GM23338 (cell line): Measurements from ENCODE around the gene CCDC138. TPM values are rescaled to one million over a fixed set of nuclear protein-coding genes. Genes with fewer than 3 reads are reported as not detected.

Experiments
- ATAC-seq: fragments of 200-7000 bp; cut with Tn5 transposase; 3 replicates; pipeline ENCODE4 v1.9.1; 2020
- DNase-seq: peaks from one replicate; pipeline ENCODE4 v3.0.0-alpha.2; 2015; ENCODE audit warnings: low spot score
- H2AFZ ChIP-seq: fragments of 200-600 bp; sonication (generic); 2 replicates; pipeline ENCODE4 v1.8.0; 2016; ENCODE audit warnings: antibody characterized with exemption, mild to moderate bottlenecking, moderate library complexity
- H3F3A ChIP-seq: fragments of 200-600 bp; sonication (generic); replicated peaks from 2 replicates; pipeline ENCODE4 v1.8.0; 2017; ENCODE audit warnings: antibody characterized with exemption, mixed run types, low read depth
- H3K27ac ChIP-seq: fragments of 200-600 bp; sonication (generic); 2 replicates; pipeline ENCODE4 v1.6.1; 2016; ENCODE audit warnings: low read depth
- H3K27me3 ChIP-seq: fragments of 200-600 bp; sonication (generic); 2 replicates; pipeline ENCODE4 v1.8.0; 2016; ENCODE audit warnings: mild to moderate bottlenecking, mixed run types, moderate library complexity; ENCODE audit not compliant: insufficient read depth
- H3K36me3 ChIP-seq: fragments of 200-600 bp; sonication (generic); 2 replicates; pipeline ENCODE4 v1.8.0; 2016; ENCODE audit warnings: mild to moderate bottlenecking; ENCODE audit not compliant: insufficient read depth
- H3K4me1 ChIP-seq: fragments of 200-600 bp; sonication (generic); 2 replicates; pipeline ENCODE4 v1.8.0; 2016; ENCODE audit warnings: mild to moderate bottlenecking, moderate library complexity; ENCODE audit not compliant: insufficient read depth
- H3K4me2 ChIP-seq: fragments of 200-600 bp; sonication (generic); 2 replicates; pipeline ENCODE4 v1.7.1; 2017; ENCODE audit warnings: mixed run types
- H3K4me3 ChIP-seq: fragments of 200-600 bp; sonication (generic); 2 replicates; pipeline ENCODE4 v1.6.1; 2016; ENCODE audit warnings: mixed run types
- H3K79me2 ChIP-seq: fragments of 200-600 bp; sonication (generic); replicated peaks from 2 replicates; pipeline ENCODE4 v1.8.0; 2017; ENCODE audit warnings: mild to moderate bottlenecking; ENCODE audit not compliant: insufficient read depth
- H3K9me2 ChIP-seq: fragments of 200-600 bp; sonication (generic); 2 replicates; pipeline ENCODE4 v1.8.0; 2017; ENCODE audit not compliant: insufficient read depth
- H4K20me1 ChIP-seq: fragments of 200-600 bp; sonication (generic); replicated peaks from 2 replicates; pipeline ENCODE4 v1.8.0; 2017; ENCODE audit warnings: mild to moderate bottlenecking; ENCODE audit not compliant: insufficient read depth
- H3K27ac Mint-ChIP-seq: 2 replicates; pipeline ENCODE4 v1.8.0; 2020; ENCODE audit warnings: inconsistent platforms, mild to moderate bottlenecking, moderate library complexity, mixed read lengths
- H3K27me3 Mint-ChIP-seq: 3 replicates; pipeline ENCODE4 v1.8.0; 2022; ENCODE audit warnings: low read depth, mild to moderate bottlenecking, moderate library complexity, mixed read lengths, inconsistent platforms; ENCODE audit not compliant: insufficient read depth, poor library complexity
- H3K36me3 Mint-ChIP-seq: 3 replicates; pipeline ENCODE4 v1.8.0; 2021; ENCODE audit warnings: low read depth, mild to moderate bottlenecking, inconsistent platforms, moderate library complexity, mixed read lengths
- H3K4me1 Mint-ChIP-seq: 3 replicates; pipeline ENCODE4 v1.8.0; 2020; ENCODE audit warnings: mild to moderate bottlenecking, inconsistent platforms, mixed read lengths
- H3K4me3 Mint-ChIP-seq: 3 replicates; pipeline ENCODE4 v1.8.0; 2021; ENCODE audit warnings: moderate library complexity, mild to moderate bottlenecking, inconsistent platforms, mixed read lengths
- H3K9me3 Mint-ChIP-seq: 3 replicates; pipeline ENCODE4 v1.8.0; 2020; ENCODE audit warnings: moderate library complexity, mild to moderate bottlenecking, inconsistent platforms, mixed read lengths
- EZH2 ChIP-seq: fragments of 200-600 bp; sonication (generic); IDR thresholded peaks from one replicate; pipeline ENCODE4 v1.8.0; 2017; ENCODE audit warnings: antibody characterized with exemption, mild to moderate bottlenecking, low read depth; ENCODE audit not compliant: unreplicated experiment
- EZH2phosphoT487 ChIP-seq: fragments of 200-600 bp; sonication (generic); IDR thresholded peaks from one replicate; pipeline ENCODE4 v1.8.1; 2018; ENCODE audit warnings: antibody characterized with exemption; ENCODE audit not compliant: unreplicated experiment
- JUNB ChIP-seq: IDR thresholded peaks from one replicate; pipeline ENCODE4 v1.6.1; 2016; ENCODE audit warnings: antibody characterized with exemption; ENCODE audit not compliant: unreplicated experiment
- NANOG ChIP-seq: IDR thresholded peaks from 2 replicates; pipeline ENCODE4 v1.6.1; 2016; ENCODE audit warnings: antibody characterized with exemption, borderline replicate concordance
- REST ChIP-seq: IDR thresholded peaks from one replicate; pipeline ENCODE4 v1.6.1; 2018; ENCODE audit warnings: antibody characterized with exemption; ENCODE audit not compliant: unreplicated experiment
- STAT1 ChIP-seq: IDR thresholded peaks from one replicate; pipeline ENCODE4 v1.6.1; 2016; ENCODE audit warnings: antibody characterized with exemption; ENCODE audit not compliant: unreplicated experiment
- ZNF114 ChIP-seq: fragments of 250-450 bp; sonication (Bioruptor Pico); IDR thresholded peaks from 2 replicates; pipeline ENCODE4 v1.5.0; 2020; ENCODE audit warnings: mild to moderate bottlenecking, moderate library complexity
- ZNF331 ChIP-seq: fragments of 250-450 bp; sonication (Bioruptor Pico); IDR thresholded peaks from 2 replicates; pipeline ENCODE4 v1.5.0; 2020; ENCODE audit warnings: low read depth, mild to moderate bottlenecking, moderate library complexity
- ZNF462 ChIP-seq: fragments of 250-450 bp; sonication (Bioruptor Pico); IDR thresholded peaks from 2 replicates; pipeline ENCODE4 v1.5.0; 2020; ENCODE audit warnings: mild to moderate bottlenecking, moderate library complexity
- polyA plus RNA-seq: library from polyadenylated mRNA; unstranded; fragments of >200 nt; fragmentation: Nextera tagmentation; extraction: Ambion mirVana; gene quantifications from 2 replicates; pipeline ENCODE4 v1.2.1, GENCODE V29; 2016
- total RNA-seq: library from RNA; depleted of rRNA; stranded (reverse); fragments of >200 nt; shearing (Covaris generic); gene quantifications from 2 replicates; pipeline ENCODE4 v1.2.3, GENCODE V29; 2014

CCDC138 gene
- total and polyA plus RNA-seq, 2 experiments from 2014 or later, result 30.8 to 31.6 TPM

- H2AFZ ChIP-seq, result no peak overlapping the region
- H3K27me3 ChIP-seq, result no peaks in the 10 kb centered on the region
- Mint-ChIP-seq H3K27ac (no peak overlapping the region), H3K27me3 (peaks cover 2% of the 10 kb centered on the region), H3K4me1 (peaks cover 8% of the 10 kb centered on the region), H3K9me3 (peaks cover 19% of the 10 kb centered on the region), H3K4me3 (no peak overlapping the region), H3K36me3 (peaks cover 65% of the 10 kb centered on the region)
- no peaks in the 10 kb centered on the region for H3K9me2 ChIP-seq
- no peak overlapping the region for H3K27ac ChIP-seq
- no peaks in the 10 kb centered on the region; the same call in 1 of the 2 replicates for H3K36me3 ChIP-seq
- H3K4me3 ChIP-seq, result no peak overlapping the region
- no peaks in the 10 kb centered on the region for H3F3A ChIP-seq
- H3K79me2 ChIP-seq, result no peaks in the 10 kb centered on the region
- TF ChIP-seq REST (no peak), ZNF114 (CRISPR knock-in tag) (no peak), ZNF462 (CRISPR knock-in tag) (no peak), STAT1 (no peak), EZH2phosphoT487 (no peak), EZH2 (no peak), NANOG (no peak), JUNB (no peak), ZNF331 (CRISPR knock-in tag) (no peak)
- no peak overlapping the region for H3K4me2 ChIP-seq
- ATAC-seq (no peak), DNase-seq (no peak)
- peaks cover 12% of the 10 kb centered on the region for H3K4me1 ChIP-seq
- H4K20me1 ChIP-seq, result no peaks in the 10 kb centered on the region
Observed at GRCh38 chr2:108837198-108837597, 50.6 kb downstream of the CCDC138 start.
